D341Med (cell line): ENCODE measurements around the gene NBAS.

ENCODE experiments used
- DNase-seq: peaks from one replicate; pipeline ENCODE4 v3.0.0; 2012; ENCODE audit warnings: low spot score

NBAS gene

DNA sequence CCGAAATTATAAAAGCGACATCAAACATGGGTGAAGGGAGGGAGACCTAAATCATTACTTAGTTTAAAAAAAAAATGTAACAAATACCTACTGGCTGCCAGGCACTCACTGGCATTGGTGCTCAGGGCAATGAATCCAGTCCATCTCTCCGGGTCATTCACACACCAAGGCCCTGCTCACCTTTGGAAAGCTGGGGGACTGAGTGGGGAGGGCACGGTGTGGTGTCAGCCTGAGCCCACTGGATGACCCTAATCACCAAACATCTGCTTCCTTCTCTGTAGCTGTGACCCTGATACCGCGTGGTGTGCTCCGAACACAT is 30.2 kb upstream of the NBAS start:
- DNase-seq, result no peak

DNA sequence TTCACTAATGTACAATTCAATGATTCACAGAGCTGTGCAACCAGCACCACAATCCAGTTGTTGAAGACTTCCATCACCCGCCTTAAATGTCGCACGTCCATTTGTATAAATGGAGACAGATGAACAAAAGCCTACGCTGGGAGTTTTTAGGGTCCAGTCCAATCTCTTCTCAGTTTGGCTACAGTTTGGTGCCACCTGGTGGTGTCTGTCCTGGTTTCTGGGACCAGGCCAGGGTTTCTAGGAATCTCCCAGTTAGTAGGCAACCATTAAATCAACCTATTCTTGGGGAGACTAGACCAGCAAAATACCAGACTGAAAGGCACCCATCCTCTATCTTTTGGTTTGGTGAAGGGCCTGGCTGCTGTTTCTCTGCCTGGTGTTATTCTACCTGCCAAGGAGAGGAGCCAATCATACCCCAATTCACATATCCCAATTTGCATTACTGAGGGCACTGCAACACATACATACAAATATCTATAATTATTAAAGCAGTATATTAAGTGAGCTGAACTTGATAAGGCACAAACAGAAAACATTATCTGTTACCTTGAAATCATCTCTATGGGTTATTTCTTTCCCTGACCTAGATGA is 27.3 kb upstream of the NBAS start:
- DNase-seq, result peak; percentile 69

DNA sequence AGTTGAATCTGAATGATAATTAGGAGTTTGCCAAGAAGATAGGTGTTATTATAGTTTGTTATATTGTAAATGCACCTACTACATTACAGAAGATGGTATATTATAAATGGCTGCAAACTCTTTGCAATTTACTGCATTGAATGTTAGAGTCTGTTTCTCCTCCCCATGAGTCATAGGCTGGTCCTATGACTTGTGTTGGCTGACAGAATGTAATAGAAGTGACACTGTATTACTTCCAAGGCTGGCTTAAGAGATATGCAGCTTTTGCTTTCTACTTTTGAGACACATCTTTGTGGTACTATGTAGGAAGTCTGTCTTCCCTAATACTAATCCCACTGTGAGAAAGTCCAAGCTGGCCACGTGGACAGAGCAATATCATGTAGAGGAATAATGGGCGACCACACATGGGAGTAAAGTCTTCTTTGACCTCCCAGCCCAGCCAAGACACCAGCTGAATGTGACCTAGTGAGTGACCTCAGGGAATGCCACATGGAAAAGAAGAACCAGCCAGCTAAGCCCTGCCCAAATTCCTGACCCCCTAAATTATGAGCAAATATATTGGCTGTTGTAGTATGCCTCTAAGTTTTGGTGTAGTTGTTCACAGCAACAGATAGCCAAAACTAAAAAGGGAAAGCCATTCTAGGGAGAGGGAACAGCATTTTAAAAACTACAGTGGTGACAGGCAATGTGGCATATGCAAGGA is 23.8 kb upstream of the NBAS start:
- DNase-seq, result no peak

DNA sequence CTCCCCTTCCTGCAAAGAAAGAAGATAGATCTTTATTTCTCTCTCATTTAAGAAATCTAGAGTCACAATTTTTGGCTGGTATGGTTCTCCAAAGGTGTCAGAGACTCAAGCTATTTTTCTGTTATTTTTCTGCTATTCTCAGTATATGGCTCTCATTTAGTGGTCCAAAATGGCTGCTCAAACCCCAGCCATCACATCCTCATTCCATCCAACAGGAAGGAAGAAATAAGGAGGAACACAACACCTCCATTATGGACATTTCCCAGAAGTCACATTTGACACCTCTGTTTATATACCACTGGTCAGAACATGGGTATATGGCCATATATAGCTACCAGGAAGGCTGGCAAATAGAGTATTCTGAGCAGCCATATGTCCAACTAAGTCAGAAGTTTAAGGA is 23.2 kb upstream of the NBAS start:
- no peak for DNase-seq

DNA sequence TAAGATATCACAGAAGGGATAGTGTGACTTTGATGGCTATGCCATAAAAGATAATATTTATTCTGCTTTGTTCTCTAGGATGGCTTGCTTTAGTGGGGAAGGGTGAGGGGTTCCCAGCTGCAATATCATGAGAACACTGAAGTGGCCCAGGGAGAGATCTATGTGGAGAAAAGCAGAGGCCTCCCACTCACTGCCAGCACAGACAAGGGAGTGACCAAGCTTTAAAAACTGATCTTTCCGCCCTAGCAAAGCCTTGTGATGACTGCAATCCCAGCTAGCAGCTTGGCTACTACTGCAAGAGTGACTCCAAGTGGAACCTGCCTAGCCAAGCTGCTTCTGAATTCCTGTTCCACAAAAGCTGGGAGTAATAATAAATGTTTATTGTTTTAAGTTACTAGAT is 22.7 kb upstream of the NBAS start:
- no peak for DNase-seq

DNA sequence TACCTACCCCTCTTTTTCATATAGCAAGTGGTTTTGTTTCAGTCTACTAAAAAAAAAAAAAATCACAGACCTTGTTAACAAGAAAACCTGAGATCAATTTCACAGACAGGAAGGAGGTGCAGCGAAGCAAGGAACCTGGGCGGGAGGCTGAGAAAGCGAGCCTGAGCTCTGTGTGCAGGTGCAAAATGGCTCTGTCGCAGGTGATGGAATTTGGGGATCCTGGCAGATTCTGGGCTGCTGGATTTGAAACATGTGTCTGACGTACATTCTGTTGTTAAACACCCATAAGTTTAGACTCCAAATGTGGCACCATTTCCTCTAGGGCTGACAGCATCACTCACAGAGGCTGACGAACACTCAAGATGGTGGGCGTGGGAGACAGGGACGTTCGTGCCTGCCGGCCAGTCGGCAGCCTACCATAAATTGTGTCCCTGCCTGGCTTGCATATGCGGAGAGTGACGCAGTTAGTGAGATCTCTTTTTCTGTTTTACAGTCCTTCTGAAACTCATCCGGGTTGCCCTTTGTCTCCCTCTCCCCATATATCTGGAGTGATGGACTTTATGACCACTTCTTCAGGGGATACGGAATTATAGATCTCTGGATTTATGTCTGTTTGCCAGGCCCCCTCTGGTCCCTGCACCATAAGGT is 21.7 kb upstream of the NBAS start:
- no peak for DNase-seq

DNA sequence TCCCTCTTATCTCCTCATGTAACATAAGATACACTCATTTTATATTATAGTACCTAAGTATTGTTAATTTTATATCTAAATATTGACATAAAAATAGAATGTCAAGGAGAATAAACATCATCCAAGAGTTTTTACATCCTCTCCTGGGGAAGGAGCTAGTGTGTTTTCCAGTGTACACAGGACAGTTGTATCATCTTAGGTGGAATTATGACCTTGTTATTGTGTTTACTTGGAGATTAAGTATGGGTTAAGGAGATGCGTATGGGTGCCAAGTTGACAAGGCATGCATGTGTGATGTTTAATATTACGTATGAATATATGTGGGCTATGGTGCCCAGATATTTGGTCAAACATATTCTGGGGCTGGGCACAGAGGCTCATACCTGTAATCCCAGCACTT is 19.3 kb upstream of the NBAS start:
- DNase-seq, result no peak

DNA sequence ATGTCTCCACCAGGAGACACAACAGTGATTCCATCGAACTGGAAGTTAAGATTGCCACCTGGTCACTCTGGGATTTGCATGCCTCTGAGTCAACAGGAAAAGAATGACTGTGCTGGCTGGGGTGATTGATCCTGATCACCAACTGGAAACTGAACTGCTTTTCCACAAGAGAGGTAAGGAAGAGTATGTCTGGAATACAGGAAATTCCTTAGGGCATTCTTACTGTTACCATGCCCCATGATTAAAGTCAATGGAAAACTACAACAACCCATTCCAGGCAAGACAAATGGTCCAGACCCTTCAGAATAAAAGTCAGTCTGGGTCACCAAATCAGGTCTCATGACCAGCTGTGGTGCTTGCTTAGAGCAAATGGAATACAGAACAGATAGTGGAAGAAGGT is 18.5 kb upstream of the NBAS start:
- no peak for DNase-seq

DNA sequence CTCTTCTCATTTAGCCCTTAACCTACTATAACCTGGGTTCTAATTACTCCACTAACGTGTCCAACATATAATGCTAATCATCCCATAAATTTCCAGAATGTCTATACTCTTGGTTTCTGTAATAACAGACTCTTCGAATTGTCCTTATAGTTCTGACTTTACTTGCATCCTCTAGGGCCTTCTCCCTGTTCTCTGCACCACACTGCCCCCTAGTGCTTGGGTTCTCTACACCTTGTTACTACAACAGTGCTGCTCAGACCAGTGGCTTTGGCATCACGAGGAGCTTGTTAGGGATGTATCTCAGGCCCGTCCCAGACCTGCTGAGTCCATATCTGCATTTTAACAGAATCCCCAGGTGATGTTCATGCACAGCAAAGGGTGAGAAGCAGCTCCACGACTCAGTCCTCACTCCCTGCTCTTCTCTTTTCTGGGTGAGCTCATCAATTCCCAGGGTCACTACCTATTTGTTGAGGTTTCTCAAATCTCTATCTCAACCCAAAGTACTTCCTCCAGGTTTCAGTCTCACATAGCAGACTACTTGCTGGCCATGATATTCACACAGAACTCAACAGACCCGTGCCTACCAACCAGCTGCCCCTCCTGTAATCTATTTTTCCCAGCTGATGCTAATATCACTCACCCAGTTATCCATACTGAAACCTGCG is 16.1 kb upstream of the NBAS start:
- peak; percentile 72 for DNase-seq

DNA sequence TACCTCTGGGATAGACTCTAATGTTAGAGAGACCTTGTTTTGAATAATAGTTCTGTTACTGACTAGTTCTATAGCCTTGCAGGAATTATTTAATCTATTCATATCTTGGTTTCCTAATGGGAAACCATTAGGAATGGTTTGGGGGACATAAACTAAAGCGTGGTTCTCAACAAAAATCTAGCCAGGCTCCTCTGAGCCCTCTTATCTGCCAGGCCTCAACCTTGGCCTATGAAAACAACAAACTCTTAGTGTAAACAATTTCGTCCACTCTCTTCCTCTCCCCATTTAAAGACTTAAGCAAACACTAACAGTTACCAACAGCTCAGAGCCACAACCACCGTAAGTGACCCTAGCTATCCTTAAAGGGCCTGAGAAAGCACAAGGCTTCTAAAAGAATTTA is 10.6 kb upstream of the NBAS start:
- DNase-seq, result no peak

DNA sequence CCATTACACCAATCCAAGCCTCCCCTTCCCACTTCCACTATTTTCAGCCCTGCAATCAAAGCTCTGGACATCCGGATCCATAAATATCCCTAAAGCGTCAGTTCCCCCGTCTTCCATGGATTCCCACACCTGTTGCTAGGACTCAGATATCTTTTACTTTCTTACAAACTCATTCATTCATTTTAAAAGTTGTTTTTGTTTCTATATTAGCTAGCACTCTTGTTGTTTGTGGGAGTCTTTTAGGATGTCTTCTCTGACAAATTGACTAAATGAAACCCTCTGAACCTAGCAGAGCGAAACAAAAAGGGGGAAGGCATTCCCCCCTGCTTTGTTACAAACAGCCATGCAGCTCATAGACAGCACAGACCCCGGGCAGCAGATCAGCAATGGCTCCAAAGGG is 9.0 kb upstream of the NBAS start:
- no peak for DNase-seq

DNA sequence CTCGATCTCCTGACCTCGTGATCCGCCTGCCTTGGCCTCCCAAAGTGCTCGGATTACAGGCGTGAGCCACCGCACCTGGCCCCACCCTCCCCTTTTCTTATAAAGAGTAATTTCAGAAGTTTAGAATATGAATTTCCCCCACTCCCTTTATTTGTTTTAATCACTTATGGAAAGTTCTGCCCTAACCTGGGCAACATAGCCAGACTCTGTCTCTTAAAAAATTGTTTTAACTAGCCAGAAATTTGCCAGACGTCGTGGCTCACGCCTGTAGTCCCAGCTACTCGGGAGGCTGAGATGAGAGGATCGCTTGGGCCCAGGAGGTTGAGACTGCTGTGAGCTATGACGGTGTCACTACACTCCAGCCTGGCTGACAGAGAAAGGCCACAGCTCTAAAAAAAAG is 7.7 kb upstream of the NBAS start:
- DNase-seq, result no peak

DNA sequence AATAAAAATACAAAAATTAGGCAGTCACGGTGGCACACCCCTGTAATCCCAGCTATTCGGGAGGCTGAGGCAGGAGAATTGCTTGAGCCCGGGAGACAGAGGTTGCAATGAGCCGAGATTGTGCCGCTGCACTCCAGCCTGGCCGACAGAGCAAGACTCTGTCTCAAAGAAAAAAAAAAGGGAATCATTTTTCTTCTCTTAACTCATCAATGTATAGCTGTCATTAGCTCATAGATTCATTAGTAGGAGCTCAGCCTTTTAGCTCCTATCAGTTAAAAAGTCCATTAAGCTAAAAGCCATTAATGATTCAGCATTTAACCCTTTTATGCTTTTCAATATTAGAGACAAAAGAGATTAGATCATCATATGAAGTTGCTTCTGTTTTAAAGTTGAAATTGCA is 5.8 kb upstream of the NBAS start:
- DNase-seq, result no peak

DNA sequence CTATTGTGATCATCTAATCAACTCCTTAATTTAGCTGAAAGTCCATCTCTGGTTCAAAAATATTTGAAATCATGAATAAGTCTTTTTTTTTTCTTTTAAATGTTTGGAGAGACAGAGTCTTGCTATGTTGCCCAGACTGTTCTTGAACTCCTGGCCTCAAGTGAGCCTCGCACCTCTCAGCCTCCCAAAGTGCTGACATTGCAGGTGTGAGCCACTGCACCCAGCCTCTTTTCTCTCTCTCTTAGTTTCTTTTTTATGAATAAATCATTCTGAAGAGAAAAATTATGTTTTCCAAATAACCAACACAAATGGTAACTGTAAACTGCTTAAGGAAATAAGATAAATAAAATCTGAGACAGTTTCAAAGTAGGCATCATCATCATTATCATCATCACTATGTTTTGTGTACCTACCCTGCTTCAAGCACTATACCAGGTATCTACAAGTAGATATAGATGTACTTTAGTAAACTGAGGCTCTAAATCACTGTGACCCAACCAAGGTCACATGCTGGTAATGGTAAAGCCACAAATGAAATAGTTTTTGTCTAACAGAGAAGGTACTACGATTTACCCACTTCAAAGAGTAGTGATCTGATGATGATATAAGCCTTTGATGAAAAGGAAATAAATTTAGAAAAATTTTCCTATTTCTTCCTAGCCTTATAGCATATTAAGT is 5.0 kb upstream of the NBAS start:
- no peak for DNase-seq

DNA sequence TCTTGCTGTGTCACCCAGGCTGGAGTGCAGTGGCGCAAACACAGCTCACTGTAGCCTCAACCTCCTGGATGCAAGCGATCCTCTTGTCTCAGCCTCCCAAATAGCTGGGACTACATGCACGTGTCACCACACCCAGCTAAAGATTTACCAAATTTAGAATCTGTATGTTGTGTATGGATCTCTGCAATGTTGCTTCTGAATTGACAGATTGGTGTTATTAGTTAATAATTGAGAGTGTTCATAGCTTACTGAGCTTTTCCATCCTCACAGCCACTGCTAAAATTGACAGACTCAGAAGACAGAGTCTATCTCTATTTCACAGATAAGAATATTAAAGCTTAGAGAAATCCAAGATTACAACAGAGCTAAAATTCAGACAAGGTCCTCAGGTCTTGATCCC is 4.3 kb upstream of the NBAS start:
- no peak for DNase-seq

DNA sequence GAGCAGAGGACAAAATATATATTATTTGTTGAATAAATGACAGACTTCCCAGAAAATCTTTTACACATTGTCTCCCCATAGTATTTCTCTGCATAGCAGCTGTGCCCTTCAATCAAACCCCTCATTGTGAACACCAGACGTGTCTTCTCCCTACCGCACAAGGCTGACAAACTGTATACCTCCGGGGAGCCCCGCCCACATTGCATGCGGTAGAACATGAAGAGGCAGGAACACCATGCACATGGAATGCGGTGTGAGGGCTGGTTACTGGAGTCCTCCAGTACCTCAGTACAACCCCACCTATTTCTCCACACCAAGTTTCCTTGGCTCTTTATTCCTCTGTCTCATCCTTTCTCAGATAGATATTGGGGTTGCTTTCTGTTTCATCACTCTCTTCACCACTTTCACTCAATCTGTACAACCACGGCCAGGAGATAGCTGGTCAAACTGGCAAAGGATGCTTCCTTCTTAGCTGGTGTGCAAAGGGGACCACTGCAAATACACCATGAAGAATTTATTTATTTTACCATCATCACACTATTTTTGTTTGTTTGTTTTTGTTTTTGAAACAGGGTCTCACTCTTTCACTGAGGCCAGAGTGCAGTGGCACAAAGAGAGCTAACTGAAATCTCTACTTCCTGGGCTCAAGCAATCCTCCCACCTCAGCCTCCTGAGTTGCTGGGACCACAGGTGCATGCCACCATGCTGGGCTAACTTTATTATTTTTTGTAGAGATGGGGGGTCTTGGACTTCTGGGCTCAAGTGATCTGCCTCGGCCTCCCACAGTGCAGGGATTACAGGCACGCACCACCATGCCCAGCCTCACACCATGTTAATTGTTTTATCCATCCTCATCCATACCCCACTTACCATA is 2.3 kb upstream of the NBAS start:
- DNase-seq, result no peak

DNA sequence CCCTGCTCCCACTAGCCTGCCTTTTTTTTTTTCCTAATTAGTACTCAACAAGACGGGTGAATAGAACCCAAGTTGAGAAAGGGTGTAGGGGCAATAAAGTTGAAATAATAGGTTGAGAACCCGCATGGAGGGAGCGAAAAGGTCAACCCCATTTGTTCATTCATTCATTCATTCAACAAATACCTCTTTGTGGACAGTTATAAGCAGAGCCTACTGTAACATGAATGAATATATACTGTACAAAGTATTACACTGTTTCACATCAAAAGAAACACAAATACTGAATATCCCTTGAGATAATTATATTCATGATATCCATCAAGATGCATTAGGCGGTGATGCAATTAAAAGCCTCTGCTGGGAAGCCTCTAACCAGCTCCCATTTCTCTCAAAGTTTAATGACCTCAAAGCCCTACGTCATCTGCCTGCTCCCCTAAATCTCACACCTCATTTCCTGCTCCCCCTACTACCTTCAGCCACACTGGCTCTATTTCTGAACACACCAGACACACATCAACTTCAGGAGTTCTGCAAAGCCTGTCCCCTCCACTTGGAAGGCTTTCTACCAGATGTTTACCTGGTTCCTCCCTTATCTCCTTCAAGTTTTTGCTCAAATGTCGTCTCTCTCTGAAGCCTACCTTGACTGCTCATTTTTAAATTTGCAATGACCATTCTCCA is 1.4 kb upstream of the NBAS start:
- no peak for DNase-seq

DNA sequence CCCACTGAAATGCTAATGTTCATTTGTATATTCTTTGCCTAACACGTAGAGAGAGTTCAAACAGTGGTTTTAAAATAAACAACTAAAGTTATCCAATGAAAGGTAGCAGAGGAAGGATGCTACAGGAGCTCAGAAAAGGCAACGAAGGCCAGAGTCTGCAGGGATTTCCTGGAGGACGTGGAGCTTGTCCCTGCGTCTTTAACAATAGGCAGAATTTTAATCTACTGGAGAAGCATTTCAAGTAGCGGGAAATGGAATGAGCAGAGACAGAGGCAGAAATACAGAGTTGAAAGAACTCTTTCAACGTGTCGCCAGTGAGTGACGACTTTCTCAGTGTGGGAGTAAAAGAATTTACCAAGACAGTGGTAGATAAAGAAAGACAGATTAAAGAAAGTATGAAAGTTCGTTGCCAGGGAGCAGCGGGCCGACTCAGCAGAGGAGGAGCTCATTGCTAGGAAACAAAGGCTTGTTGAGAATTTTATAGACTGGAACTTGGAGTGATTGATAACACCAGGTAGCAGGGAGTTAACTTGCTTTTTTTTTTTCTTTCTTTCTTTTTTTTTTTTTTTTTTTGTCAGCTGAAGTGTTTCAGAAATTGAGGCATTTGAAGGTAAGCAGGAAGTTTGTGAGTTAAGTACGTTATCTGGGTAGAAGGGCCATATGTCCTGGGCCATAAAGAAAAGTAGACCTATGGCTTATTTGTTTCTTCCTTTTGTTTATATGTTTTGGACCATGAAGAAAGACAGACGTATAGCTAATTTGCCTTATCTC is 625 bp upstream of the NBAS start:
- peak; percentile 47 for DNase-seq

DNA sequence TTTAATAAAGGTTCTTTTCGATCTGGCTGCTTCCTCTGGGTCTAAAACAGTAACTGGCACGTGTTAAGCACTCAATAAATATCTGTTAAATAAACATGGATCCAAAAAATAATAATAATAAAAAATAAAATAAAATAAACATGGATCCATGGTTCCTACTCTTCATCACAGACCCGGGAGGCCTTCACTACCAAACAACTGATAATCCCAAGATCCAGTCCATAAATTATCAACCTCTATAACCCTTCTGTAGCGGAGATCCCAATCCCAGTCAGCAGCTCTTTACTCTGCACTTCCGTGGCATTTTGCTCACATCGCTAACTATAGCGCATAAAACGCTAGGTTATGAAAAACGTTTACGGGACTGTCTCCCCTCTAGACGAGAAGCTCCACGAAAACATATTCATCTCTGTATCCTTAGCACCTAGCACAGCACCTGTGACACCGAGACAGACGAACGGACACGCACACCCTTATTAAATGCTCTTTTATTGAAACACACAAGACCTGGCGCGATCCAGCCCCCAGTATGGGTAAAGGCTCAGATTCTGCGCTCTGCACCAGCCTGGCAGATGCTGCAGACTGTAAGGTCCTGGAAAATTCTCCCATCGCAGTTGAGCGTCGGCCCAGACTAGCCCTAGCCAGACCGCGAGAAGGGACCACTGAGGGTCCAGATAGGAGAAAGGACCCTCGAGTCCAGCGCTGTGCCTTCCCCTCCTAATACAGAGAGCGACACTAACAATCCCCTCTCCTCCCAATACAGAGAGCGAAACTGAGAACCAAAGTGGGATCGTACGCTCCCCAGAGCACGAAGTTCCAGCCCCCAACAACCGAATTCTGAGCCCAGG is 770 bp downstream of the NBAS start:
- peak; percentile 61 for DNase-seq
